ENCODE results near the gene MRPS21. TPM values are rescaled to one million over a fixed set of nuclear protein-coding genes. Genes with fewer than 3 reads are reported as not detected.

Gene MRPS21
- total and polyA plus RNA-seq, 2 of the 8 experiments (the other 6 are each of a cell fraction or from before 2014, with no cell fraction given): 81.9 to 99.8 TPM

DNA sequence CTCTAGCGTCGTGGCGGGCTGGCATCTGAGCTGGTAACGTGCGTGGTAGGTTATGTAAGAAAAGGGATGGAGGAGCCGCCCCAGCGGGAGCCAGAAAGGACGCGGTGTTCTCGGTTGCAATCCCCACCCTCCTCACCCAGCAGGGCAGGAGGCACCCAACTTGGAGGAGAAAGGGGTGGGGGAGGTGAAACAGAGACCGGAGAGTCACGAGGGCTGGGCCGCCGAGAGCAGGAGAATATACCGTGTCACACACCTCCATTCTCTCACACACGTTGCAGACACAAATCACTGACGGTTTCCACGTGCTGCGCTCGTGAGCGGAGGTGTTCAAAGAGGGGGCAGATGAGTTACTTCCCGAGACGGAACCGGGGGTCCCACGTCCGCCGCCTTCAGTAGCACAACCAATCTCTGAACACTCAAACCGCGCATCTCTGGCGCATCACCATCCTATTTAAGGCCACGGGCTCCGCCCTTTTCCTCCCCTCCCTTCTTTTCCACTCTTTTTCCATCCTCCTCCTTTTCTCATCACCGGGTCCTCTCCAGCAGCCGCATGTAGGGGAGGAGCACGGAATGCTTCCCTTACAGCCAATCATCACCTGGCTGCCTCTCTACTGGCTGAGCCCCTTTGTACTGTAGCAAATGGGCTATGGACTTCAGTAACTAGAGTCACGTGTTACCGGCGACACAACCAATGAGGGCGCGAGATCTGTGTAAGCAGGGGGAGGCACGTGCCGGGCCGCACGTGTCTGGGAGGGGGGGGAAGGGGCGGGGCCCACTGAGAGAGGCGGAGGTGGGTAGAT is 11.7 kb upstream of the MRPS21 start, which contains the start of gene CIART (continued):
- no peak for TF ChIP-seq YY1 (IDR thresholded peaks at IDR 0.05; ENCODE audit: low read depth, low read length)
- TF ChIP-seq, protein P1, sequence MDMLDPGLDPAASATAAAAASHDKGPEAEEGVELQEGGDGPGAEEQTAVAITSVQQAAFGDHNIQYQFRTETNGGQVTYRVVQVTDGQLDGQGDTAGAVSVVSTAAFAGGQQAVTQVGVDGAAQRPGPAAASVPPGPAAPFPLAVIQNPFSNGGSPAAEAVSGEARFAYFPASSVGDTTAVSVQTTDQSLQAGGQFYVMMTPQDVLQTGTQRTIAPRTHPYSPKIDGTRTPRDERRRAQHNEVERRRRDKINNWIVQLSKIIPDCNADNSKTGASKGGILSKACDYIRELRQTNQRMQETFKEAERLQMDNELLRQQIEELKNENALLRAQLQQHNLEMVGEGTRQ (IDR thresholded peaks at IDR 0.05; ENCODE audit: low read length): peak; percentile 88
- TF ChIP-seq, protein P2, sequence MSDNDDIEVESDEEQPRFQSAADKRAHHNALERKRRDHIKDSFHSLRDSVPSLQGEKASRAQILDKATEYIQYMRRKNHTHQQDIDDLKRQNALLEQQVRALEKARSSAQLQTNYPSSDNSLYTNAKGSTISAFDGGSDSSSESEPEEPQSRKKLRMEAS (IDR thresholded peaks at IDR 0.05): peak; percentile 94

Measured in H1 (cell line).